NB4 (cell line): Measurements from ENCODE around the gene GALNT3.

Experiments used
- DNase-seq: peaks from one replicate; pipeline ENCODE4 v3.0.0; 2010; ENCODE audit warnings: low read depth
- H3K4me3 ChIP-seq: one replicate; pipeline ENCODE4 v1.5.1; 2011; ENCODE audit warnings: mild to moderate bottlenecking, low read depth, low read length, moderate library complexity
- MYC ChIP-seq: IDR thresholded peaks from 2 replicates; pipeline ENCODE4 v1.6.1; 2011; ENCODE audit warnings: low read depth, low read length
- POLR2A ChIP-seq: IDR thresholded peaks from 2 replicates; pipeline ENCODE4 v1.6.1; 2011; ENCODE audit warnings: mild to moderate bottlenecking; ENCODE audit not compliant: insufficient read length; ENCODE audit errors: extremely low read depth
- TF ChIP-seq, protein P1 (sequence below): IDR thresholded peaks from one replicate; pipeline ENCODE4 v1.5.1; 2012; ENCODE audit warnings: low read depth, low read length
- TF ChIP-seq, protein P2 (sequence below): IDR thresholded peaks from 2 replicates; pipeline ENCODE4 v1.6.1; 2011; ENCODE audit warnings: low read depth, low read length

Gene GALNT3

DNA sequence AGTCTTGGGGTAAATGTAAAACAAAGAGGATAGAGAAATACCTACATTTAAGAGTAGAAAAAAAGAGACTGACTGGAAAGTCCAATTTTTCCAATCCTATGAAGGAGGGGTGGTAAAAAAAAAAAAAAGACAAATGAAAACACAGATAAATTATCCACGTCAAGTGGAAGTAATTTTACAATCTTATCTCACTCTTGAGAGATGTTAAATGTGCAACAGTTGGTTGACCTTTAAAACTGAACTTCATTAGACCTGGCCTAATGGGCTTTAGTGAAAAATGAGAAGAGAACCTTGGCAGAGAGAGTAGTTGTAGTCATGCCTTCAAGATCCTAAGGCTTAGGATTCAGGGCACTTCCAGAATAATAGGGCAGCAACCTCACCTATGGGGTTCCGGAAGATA lies 20.4 kb downstream of the GALNT3 start:
- TF ChIP-seq, protein P1, sequence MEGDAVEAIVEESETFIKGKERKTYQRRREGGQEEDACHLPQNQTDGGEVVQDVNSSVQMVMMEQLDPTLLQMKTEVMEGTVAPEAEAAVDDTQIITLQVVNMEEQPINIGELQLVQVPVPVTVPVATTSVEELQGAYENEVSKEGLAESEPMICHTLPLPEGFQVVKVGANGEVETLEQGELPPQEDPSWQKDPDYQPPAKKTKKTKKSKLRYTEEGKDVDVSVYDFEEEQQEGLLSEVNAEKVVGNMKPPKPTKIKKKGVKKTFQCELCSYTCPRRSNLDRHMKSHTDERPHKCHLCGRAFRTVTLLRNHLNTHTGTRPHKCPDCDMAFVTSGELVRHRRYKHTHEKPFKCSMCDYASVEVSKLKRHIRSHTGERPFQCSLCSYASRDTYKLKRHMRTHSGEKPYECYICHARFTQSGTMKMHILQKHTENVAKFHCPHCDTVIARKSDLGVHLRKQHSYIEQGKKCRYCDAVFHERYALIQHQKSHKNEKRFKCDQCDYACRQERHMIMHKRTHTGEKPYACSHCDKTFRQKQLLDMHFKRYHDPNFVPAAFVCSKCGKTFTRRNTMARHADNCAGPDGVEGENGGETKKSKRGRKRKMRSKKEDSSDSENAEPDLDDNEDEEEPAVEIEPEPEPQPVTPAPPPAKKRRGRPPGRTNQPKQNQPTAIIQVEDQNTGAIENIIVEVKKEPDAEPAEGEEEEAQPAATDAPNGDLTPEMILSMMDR, result no peak
- TF ChIP-seq, protein P2, sequence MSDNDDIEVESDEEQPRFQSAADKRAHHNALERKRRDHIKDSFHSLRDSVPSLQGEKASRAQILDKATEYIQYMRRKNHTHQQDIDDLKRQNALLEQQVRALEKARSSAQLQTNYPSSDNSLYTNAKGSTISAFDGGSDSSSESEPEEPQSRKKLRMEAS, result no peak
- TF ChIP-seq POLR2A (no peak), MYC (no peak)
- no peak overlapping the region for H3K4me3 ChIP-seq
- DNase-seq, result no peak

DNA sequence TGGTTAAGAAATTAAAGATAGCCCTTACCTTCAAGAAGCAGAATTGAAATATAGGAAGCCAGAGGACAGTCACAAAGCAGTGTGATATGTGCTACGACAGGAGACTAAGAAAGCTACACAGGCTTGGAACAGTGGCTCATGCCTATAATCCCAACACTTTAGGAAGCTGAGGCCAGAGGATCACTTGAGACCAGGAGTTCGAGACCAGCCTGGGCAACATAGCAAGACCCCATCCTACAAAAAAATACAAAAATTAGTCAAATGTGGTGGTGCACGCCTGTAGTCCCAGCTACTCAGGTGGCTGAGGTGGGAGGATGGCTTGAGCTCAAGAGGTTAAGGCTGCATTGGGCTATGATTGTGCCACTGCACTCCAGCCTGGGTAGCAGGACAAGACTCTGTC lies 21.9 kb downstream of the GALNT3 start:
- H3K4me3 ChIP-seq, result no peak overlapping the region
- TF ChIP-seq POLR2A (no peak), MYC (no peak)
- TF ChIP-seq, protein P1, result no peak
- TF ChIP-seq, protein P2, result no peak
- no peak for DNase-seq

DNA sequence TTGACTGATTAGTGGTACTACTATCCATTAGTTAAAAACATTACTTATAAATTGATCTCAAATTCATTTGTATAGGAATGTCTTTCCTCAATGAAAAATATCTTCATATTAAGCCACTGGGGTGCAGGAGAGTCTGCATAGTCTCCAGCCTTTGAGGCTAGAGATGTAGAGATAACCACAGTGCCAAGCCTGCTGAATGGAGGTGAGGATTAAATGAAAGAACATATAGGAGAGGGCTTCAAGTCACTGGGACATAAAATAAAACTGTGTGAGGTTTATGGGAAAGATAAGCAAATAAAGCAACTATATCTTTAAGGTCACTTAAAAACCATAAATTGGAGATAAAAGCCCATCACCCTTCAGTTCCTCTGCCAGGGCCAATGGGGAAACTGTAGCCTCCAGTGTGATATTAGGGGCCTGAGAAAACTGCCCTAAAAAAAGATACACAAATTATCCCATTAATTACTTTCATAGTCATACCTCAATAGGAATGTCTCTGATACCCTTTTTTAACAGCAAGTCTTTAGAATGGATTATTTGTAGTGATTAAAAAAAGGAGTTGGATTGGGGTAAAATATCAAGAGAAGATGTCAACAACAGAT lies 27.6 kb downstream of the GALNT3 start:
- DNase-seq, result no peak
- TF ChIP-seq, protein P2, result no peak
- TF ChIP-seq POLR2A (no peak), MYC (no peak)
- TF ChIP-seq, protein P1, result no peak

DNA sequence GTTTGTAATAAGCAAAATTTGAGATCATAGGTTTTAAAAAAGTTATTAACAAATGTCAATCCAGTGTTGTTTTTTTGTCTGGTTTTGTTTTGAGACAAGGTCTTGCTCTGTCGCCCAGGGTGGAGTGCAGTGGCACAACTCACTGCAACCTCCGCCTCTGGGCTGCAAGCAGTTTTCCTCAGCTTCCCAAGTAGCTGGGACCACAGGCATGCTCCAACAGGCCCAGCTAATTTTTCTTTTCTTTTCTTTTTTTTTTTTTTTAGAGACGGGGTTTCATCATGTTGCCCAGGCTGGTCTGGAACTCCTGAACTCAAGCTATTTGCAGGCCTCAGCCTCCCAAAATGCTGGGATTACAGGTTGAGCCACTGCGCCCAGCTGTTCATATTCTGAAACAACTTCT lies 31.3 kb downstream of the GALNT3 start:
- TF ChIP-seq MYC, result no peak
- DNase-seq, result no peak
- H3K4me3 ChIP-seq, result no peak overlapping the region

More for the DNA sequence above, 27.6 kb downstream of the GALNT3 start:
- no peak overlapping the region for H3K4me3 ChIP-seq

DNA sequence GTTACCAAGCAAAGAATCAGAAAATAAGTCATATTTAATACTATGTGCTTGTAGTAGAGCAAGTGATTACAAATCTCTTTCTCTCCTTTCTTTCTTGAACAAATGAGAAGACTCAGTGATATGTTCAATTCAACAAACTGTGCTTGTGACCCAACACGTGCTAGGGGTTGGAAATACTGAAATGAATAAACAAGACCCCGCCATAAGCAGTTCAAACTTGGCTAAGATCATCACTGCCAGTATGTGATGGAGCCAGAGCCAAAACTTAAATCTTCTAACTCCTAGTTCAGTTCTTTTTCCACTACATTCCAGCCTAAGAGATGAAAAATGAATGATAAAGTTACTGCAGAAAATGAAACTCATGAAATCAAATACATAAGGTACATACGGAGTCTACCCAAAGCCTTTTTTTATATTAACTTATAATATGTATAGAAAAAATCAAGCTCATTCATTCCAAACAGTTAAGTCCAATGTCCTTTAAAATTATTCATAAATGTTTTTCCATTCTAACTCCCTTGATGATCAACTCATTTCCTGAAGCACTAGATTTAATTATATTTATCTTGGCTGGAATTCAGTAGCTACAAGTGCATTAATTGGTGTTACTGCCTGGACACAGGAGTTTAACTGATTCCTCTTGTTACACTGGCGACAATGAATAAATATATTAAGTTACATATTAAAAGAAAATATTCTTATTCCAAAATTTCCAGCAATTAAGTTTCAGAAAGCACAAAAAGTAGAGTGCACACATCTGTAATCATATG lies 36.0 kb downstream of the GALNT3 start:
- DNase-seq, result no peak
- H3K4me3 ChIP-seq, result no peak overlapping the region
- no peak for TF ChIP-seq MYC
- TF ChIP-seq, protein P2, result no peak
- TF ChIP-seq POLR2A, result no peak
- TF ChIP-seq, protein P1, result no peak

DNA sequence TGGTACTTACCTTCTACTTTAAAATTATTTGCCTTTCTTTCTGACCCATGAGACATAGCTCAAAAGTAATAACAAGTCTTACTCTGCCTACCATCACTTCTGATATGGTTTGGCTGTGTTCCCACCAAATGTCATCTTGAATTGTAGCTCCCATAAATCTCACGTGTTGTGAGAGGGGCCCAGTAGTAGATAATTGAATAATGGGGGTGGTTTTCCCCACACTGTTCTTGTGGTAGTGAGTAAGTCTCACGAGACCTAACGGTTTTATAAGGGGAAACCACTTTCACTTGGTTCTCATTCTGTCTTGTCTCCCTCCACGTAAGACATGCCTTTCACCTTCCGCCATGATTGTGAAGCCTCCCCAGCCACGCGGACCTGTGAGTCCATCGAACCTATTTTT lies 47.5 kb downstream of the GALNT3 start:
- no peak overlapping the region for H3K4me3 ChIP-seq
- DNase-seq, result no peak
- TF ChIP-seq POLR2A, result no peak
- no peak for TF ChIP-seq MYC
- TF ChIP-seq, protein P2, result no peak
- TF ChIP-seq, protein P1, result no peak
